Measurements from ENCODE around the gene GID8. TPM values are rescaled to one million over a fixed set of nuclear protein-coding genes. Genes with fewer than 3 reads are reported as not detected.
A peak's percentile ranks its signal among the peaks of the same experiment; 100 is the strongest.

GID8 gene
- total RNA-seq, 1 experiment from 2014 or later, result 35.6 TPM

- BruUV-seq (replicated peaks), result TSS peak; percentile 65
- no peaks in the 10 kb centered on the region for H4K20me1 ChIP-seq (ENCODE audit: insufficient read depth)
- no peak for DNase-seq (ENCODE audit: low read depth, low spot score)
- H3K9ac ChIP-seq (ENCODE audit: low read length), result peak overlapping the region; percentile 81
- no peaks in the 10 kb centered on the region for H3K9me2 ChIP-seq (ENCODE audit: insufficient read depth)
- peaks cover 37% of the 10 kb centered on the region for H3K79me2 ChIP-seq (ENCODE audit: insufficient read depth, low read length)
- peak overlapping the region; percentile 99 for H3K4me2 ChIP-seq (ENCODE audit: low read length)
- H3K4me1 ChIP-seq (ENCODE audit: control insufficient read depth in 1 of 2, insufficient read depth in 2 of 2, low read length in 2 of 2), result peaks cover 9 to 24% of the 10 kb centered on the region in 2 experiments
- intact Hi-C loops (cut with micrococcal nuclease), result no loop called here
- TF ChIP-seq EGR1 (IDR thresholded peaks at IDR 0.05; ENCODE audit: low read depth) (no peak), EZH2phosphoT487 (IDR thresholded peaks at IDR 0.05; ENCODE audit: borderline replicate concordance) (no peak), ZBTB33 (IDR thresholded peaks at IDR 0.05; ENCODE audit: extremely low read depth, insufficient replicate concordance, low read length) (no peak), CEBPB (IDR thresholded peaks at IDR 0.05; ENCODE audit: low read depth) (no peak), ATF3 (IDR thresholded peaks at IDR 0.05) (no peak), POLR2AphosphoS5 (IDR thresholded peaks at IDR 0.05; ENCODE audit: low read depth, low read length) (no peak), RAD21 (IDR thresholded peaks at IDR 0.05; ENCODE audit: low read depth) (no peak), ZFX (IDR thresholded peaks at IDR 0.05) (no peak)
- TF ChIP-seq, protein P1, sequence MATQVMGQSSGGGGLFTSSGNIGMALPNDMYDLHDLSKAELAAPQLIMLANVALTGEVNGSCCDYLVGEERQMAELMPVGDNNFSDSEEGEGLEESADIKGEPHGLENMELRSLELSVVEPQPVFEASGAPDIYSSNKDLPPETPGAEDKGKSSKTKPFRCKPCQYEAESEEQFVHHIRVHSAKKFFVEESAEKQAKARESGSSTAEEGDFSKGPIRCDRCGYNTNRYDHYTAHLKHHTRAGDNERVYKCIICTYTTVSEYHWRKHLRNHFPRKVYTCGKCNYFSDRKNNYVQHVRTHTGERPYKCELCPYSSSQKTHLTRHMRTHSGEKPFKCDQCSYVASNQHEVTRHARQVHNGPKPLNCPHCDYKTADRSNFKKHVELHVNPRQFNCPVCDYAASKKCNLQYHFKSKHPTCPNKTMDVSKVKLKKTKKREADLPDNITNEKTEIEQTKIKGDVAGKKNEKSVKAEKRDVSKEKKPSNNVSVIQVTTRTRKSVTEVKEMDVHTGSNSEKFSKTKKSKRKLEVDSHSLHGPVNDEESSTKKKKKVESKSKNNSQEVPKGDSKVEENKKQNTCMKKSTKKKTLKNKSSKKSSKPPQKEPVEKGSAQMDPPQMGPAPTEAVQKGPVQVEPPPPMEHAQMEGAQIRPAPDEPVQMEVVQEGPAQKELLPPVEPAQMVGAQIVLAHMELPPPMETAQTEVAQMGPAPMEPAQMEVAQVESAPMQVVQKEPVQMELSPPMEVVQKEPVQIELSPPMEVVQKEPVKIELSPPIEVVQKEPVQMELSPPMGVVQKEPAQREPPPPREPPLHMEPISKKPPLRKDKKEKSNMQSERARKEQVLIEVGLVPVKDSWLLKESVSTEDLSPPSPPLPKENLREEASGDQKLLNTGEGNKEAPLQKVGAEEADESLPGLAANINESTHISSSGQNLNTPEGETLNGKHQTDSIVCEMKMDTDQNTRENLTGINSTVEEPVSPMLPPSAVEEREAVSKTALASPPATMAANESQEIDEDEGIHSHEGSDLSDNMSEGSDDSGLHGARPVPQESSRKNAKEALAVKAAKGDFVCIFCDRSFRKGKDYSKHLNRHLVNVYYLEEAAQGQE (IDR thresholded peaks at IDR 0.05; ENCODE audit: low read depth), result no peak
- CTCF ChIA-PET, result no interaction called here
- peaks cover 6 to 30% of the 10 kb centered on the region in 2 experiments; a peak in 2 of 4 replicates for H3K36me3 ChIP-seq (ENCODE audit: control insufficient read depth in 1 of 2, insufficient read depth in 2 of 2, low read length in 2 of 2)
- no peak overlapping the region for H2AFZ ChIP-seq (ENCODE audit: low read depth, low read length, poor library complexity, severe bottlenecking)
- peak overlapping the region; percentile 62 to 77 for H3K4me3 ChIP-seq (replicated peaks in 1 of 2; ENCODE audit: low read depth in 1 of 2, low read length in 2 of 2)
- no peaks in the 10 kb centered on the region for H3K27me3 ChIP-seq (ENCODE audit: insufficient read depth, low read length)
- peak overlapping the region; percentile 54 for H3K27ac ChIP-seq (ENCODE audit: low read depth, low read length)
- peaks cover 0 to 6% of the 10 kb centered on the region in 2 experiments; a peak in 1 of 4 replicates for H3K9me3 ChIP-seq (ENCODE audit: control insufficient read depth in 1 of 2, insufficient read depth in 1 of 2, low read depth in 1 of 2, low read length in 2 of 2)
- RAD21 ChIA-PET (ENCODE audit: low non-redundant PET in 1 of 2, low total read pairs in 2 of 2, uncharacterized antibody in 2 of 2, unreplicated experiment in 2 of 2), result no interaction called here
- POLR2A ChIA-PET, result no interaction called here
- peak; percentile 1; the same call in 1 of the 2 replicates for ATAC-seq
Observed at GRCh38 chr20:62951896-62952372, 14.0 kb downstream of the GID8 start.
